HG03280 (cell line): ENCODE measurements around the gene TSPAN9.

Source experiments
- ATAC-seq: cut with Tn5 transposase; IDR thresholded peaks from one replicate; pipeline ENCODE4 v1.9.1; 2021; ENCODE audit warnings: mild to moderate bottlenecking, moderate library complexity; ENCODE audit not compliant: unreplicated experiment

TSPAN9 gene

GRCh38 chr12:3323002-3323685 is 246.0 kb downstream of the TSPAN9 start:
- no peak for ATAC-seq

GRCh38 chr12:3325736-3326135 is 248.6 kb downstream of the TSPAN9 start:
- no peak for ATAC-seq

- ATAC-seq = no peak
Measured at GRCh38 chr12:3326156-3326849, 249.1 kb downstream of the TSPAN9 start.

GRCh38 chr12:3326850-3327780 is 249.9 kb downstream of the TSPAN9 start:
- no peak for ATAC-seq

- no peak for ATAC-seq
Measured at GRCh38 chr12:3328081-3328480, 250.9 kb downstream of the TSPAN9 start.

GRCh38 chr12:3328571-3328970 is 251.4 kb downstream of the TSPAN9 start:
- no peak for ATAC-seq

GRCh38 chr12:3329361-3329760 is 252.2 kb downstream of the TSPAN9 start:
- no peak for ATAC-seq

GRCh38 chr12:3330976-3331510 is 253.9 kb downstream of the TSPAN9 start:
- no peak for ATAC-seq

- no peak for ATAC-seq
Measured at GRCh38 chr12:3332188-3332587, 255.0 kb downstream of the TSPAN9 start.

GRCh38 chr12:3333583-3333982 is 256.4 kb downstream of the TSPAN9 start:
- ATAC-seq = no peak

GRCh38 chr12:3333991-3334391 is 256.8 kb downstream of the TSPAN9 start:
- no peak for ATAC-seq

- ATAC-seq = no peak
Measured at GRCh38 chr12:3335078-3335487, 257.9 kb downstream of the TSPAN9 start.
